DMS53 treated with DMSO at 0.1 percent for 48 hours (cell line): Measurements from ENCODE around the gene BIN2.

Experiments
- DNase-seq: peaks from one replicate; lab custom pipeline; 2025; ENCODE audit not compliant: unreplicated experiment; lab: John Stamatoyannopoulos, UW

The BIN2 gene

GRCh38 chr12:51323966-51324895, at the start of gene BIN2:
Gene BIN2 (minus strand): TSS chr12:51324174. CDS start chr12:51324102, 72 bp downstream.
- DNase-seq: no peak

- no peak for DNase-seq
Measured at GRCh38 chr12:51373187-51373586, 49.2 kb upstream of the BIN2 start.

GRCh38 chr12:51372021-51372420, 48.0 kb upstream of the BIN2 start:
- no peak for DNase-seq

GRCh38 chr12:51371295-51371953, 47.5 kb upstream of the BIN2 start:
- DNase-seq: peak; percentile 69

- no peak for DNase-seq
Measured at GRCh38 chr12:51370667-51371066, 46.7 kb upstream of the BIN2 start.

- no peak for DNase-seq
Measured at GRCh38 chr12:51369581-51369980, 45.6 kb upstream of the BIN2 start.

- peak; percentile 75 for DNase-seq
Measured at GRCh38 chr12:51368640-51369517, 44.9 kb upstream of the BIN2 start.

GRCh38 chr12:51365276-51365675, 41.3 kb upstream of the BIN2 start:
- no peak for DNase-seq

- no peak for DNase-seq
Measured at GRCh38 chr12:51364001-51364400, 40.0 kb upstream of the BIN2 start.

GRCh38 chr12:51362747-51363342, 38.9 kb upstream of the BIN2 start:
- no peak for DNase-seq

GRCh38 chr12:51362307-51362706, 38.3 kb upstream of the BIN2 start:
- DNase-seq: no peak

GRCh38 chr12:51361161-51362016, 37.4 kb upstream of the BIN2 start:
- DNase-seq: no peak

GRCh38 chr12:51360315-51360714, 36.3 kb upstream of the BIN2 start:
- DNase-seq: no peak

GRCh38 chr12:51359851-51360250, 35.9 kb upstream of the BIN2 start:
- DNase-seq: no peak

GRCh38 chr12:51358496-51358895, 34.5 kb upstream of the BIN2 start:
- DNase-seq: no peak

- no peak for DNase-seq
Measured at GRCh38 chr12:51357374-51358047, 33.5 kb upstream of the BIN2 start.

GRCh38 chr12:51351913-51352532, 28.0 kb upstream of the BIN2 start:
- peak; percentile 6 for DNase-seq

GRCh38 chr12:51349026-51349425, 25.1 kb upstream of the BIN2 start:
- DNase-seq: no peak

GRCh38 chr12:51348116-51348515, 24.1 kb upstream of the BIN2 start:
- DNase-seq: no peak
